Mesenteric fat pad (tissue), 1 donor: ENCODE measurements around the gene RFWD3. TPM values are rescaled to one million over a fixed set of nuclear protein-coding genes. Genes with fewer than 3 reads are reported as not detected.
"Not testable (repeated sequence)": the region's sequence is repeated elsewhere in the genome, so short reads cannot be mapped to it uniquely, and the experiment has no call there.

Experiments
- DNase-seq: peaks from one replicate; pipeline ENCODE4 v3.0.0-alpha.2; 2020; ENCODE audit warnings: low spot score
- total RNA-seq: library from RNA; stranded (reverse); fragmentation: NEBNext Ultra II Directional; extraction: Animal tissue kit (Norgen Biotek cat#: 25700); gene quantifications from one replicate; pipeline ENCODE4 v1.2.1, GENCODE V29; 2021
- donor health status: DM: yes; HTN: yes; CAD: no.

RFWD3 gene
- total RNA-seq, 1 donor from 2014 or later = 14.7 TPM

GRCh38 chr16:74667255-74667700 is 601 bp upstream of the RFWD3 start:
- DNase-seq = no peak

- DNase-seq = no peak
These were observed 661 bp downstream of the RFWD3 start for GRCh38 chr16:74666010-74666421.

DNA sequence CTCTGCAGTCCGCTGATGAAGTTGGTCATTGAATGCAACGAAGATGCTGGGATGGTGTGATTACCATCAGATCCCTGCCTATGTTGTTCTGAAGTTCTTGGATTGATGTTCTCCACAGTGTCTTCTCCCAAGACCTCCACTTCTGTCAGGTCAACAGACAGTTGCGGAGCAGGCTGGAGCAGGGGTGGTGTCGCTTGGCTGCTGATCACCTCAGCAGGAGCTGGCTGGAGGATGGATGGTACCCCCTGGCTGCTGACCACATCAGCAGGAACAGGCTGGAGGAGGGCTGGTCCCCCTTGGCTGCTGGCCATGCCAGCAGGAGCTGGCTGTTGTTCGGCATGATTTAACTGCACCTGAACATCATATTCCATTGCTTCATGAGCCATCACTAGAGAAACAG is 5.6 kb downstream of the RFWD3 start:
- DNase-seq = peak; percentile 55

- no peak for DNase-seq
These were observed 6.3 kb downstream of the RFWD3 start for GRCh38 chr16:74660383-74660782.

DNA sequence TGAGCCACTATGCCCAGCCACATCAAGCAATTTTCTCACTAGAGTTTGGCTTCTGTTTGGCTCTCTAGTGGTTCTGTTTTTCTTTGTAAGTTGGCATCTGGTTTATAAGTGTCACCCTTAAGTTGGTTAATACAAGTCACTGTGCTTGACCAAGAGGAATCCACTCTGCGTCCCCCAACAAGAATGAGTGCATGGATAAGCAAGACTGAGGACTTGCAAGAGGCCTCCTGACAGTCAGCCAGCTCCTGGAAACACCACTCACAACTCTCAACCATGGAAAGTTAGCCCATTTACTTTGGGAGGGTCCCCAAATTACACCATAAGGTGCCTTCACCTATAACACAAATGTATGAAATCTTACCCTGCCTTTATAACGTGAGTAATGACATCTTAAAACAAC is 7.6 kb downstream of the RFWD3 start:
- DNase-seq = no peak

DNA sequence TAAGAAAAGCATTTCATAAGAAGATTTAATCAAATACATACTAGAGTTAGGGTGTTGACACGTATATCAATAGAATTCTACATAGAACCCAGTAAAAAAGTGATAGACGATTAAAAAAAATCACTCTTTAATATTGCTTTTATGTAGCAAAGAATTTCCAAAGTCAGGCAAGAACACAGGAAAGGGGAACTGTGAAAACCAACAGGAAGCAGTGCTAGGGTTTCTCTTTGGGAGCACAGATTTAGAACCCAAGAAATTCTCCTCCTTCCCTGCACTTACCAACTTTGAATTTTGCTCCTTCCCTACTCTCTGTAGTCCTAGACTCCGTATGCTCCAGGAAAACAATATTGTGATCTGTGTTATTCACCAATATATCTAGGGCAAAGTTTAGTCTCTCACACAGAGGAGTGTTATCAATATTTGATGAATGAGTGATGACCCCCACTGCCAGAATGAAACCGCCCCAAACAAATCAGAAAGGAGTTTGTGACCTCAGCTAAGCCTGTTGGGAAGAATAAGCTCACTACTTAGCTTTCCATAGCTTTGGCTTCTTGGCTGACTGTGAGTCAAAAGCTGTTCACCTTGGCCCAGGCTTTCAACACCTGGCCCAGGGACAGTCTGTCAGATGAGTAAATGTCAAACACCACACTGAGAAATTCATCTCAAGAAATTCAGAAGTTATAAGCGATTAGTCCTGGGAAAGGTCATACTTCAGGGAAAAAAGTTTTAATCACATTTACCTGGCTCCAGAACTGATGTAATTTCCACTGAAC is 8.6 kb downstream of the RFWD3 start:
- no peak for DNase-seq

- DNase-seq = no peak
These were observed 12.1 kb downstream of the RFWD3 start for GRCh38 chr16:74654536-74655050.

DNA sequence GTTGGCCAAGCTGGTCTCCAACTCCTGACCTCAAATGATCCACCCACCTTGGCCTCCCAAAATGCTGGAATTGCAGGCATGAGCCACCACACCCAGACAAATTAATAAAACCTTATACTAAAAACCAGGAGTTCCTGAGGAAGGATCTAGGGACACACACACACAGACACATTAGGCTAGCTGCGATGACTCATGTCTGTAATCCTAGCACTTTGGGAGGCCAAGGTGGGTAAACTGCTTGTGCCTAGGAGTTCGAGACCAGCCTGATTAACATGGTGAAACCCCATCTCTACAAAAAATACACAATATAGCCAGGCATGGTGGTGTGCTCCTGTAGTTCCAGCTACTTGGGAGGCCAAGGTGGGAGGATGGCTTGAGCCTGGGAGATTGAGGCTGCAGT is 13.8 kb downstream of the RFWD3 start:
- DNase-seq = not testable (repeated sequence)

- DNase-seq = no peak
These were observed 14.4 kb downstream of the RFWD3 start for GRCh38 chr16:74652249-74652648.

GRCh38 chr16:74651841-74652240 is 14.8 kb downstream of the RFWD3 start:
- no peak for DNase-seq

GRCh38 chr16:74650966-74651567 is 15.6 kb downstream of the RFWD3 start:
- no peak for DNase-seq

DNA sequence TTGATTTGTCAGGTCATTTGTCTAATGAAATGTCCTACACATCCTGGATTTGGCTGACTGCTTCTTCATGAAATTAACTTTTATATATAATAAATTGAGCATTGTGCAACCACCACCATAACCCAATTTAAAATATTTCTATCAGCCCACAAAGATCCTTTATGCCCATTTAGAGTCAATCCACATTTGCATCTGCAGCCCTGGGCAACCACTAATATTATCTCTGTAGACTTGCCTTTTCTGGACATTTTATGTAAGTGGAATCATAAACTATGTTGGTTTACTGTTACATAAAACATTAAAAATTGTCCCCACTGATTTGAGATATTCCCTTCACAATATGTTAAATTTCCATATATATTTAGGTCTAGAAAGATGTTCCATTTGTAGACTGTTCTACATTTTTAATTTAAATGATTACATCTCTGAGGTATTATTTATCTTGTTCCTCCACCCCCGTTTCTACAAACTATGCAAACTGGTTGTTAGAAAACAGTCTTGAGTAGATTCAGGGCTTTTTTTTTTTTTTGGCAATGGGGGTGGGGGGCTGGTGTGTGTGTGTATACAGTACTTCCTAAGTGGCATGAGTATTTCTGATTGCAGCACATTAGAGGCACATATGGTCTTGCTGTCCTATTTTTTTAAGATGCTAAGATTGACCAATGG is 16.7 kb downstream of the RFWD3 start:
- DNase-seq = no peak

- no peak for DNase-seq
These were observed 24.7 kb downstream of the RFWD3 start for GRCh38 chr16:74641969-74642368.

- no peak for DNase-seq
These were observed 28.8 kb downstream of the RFWD3 start for GRCh38 chr16:74637742-74638453.

GRCh38 chr16:74635303-74635702 is 31.4 kb downstream of the RFWD3 start:
- no peak for DNase-seq

DNA sequence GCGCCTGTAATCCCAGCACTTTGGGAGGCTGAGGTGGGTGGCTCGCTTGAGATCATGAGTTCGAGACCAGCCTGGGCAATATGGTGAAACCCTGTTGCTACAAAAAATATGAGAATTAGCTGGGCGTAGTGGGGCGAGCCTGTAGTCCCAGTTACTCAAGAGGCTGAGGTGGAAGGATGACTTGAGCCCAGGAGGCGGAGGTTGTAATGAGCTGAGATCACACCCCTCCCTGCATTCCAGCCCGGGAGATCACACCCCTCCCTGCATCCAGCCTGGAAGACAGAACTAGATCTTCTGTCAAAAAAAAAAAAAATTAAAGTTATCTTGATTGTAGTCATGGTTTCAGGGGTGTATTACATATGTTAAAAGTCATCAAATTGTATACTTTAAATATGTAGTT is 33.0 kb downstream of the RFWD3 start:
- DNase-seq = no peak

- no peak for DNase-seq
These were observed 39.0 kb downstream of the RFWD3 start for GRCh38 chr16:74627506-74628220.

DNA sequence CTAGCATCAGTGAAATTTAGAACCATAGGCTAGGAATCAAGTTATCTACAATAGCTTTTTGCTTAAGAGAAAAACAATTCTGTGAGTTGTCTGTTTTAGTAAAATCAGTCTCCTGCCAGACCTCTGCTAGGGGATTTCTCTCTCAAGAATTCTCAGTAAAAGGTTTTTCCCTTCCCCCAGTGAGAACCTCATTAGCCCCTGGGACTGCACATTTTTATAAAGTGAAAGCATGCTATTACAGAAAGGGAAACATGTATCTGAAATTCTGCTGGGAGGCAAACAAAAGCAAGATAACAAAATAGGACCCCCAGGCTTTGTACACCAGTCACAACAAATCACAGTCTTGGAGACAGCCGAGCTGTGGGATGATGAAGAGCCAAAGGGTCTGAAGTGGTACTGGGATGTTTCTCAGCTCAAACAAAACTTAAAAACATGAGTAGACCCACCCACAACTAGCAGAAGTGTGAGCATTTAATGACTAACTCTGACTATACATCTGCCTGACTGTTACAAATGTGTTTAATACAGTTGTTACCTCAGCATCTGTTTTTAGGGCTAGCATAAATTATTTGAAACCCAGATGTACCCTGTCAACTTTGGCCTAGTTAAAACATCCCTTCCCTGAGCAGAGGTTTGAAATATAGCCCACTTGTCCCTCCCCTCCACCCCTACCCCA is 39.8 kb downstream of the RFWD3 start:
- no peak for DNase-seq

- peak; percentile 24 for DNase-seq
These were observed 41.0 kb downstream of the RFWD3 start for GRCh38 chr16:74625500-74626350.
